B cell (primary cell): ENCODE measurements around the gene GPC3. TPM values are rescaled to one million over a fixed set of nuclear protein-coding genes. Genes with fewer than 3 reads are reported as not detected.

Experiments
- ATAC-seq: fragments of 200-7000 bp; cut with Tn5 transposase; one replicate; pipeline ENCODE4 v1.10.0; 2021; ENCODE audit warnings: low read depth, mild to moderate bottlenecking, moderate number of reproducible peaks, moderate library complexity
- CTCF ChIA-PET: fragments of 350-600 bp; sonication (Branson Sonifier 250); formaldehyde crosslinking; loops from one replicate; lab custom pipeline; 2021; ENCODE audit warnings: antibody characterized with exemption, inconsistent platforms; lab: Charles Lee
- POLR2A ChIA-PET: fragments of 350-600 bp; sonication (Branson Sonifier 250); formaldehyde crosslinking; loops from one replicate; lab custom pipeline; 2021; ENCODE audit warnings: antibody characterized with exemption; lab: Charles Lee
- DNase-seq: peaks from one replicate; pipeline ENCODE4 v3.0.0; 2013
- H2AFZ ChIP-seq: 2 replicates; pipeline ENCODE4 v1.6.1; 2012; ENCODE audit warnings: mild to moderate bottlenecking, low read depth, low read length; ENCODE audit not compliant: insufficient read depth, poor library complexity, severe bottlenecking
- H3K27ac ChIP-seq, 2 donors: 1 replicate in 1 of 2; 2 replicates in 1 of 2; pipeline ENCODE4 v1.5.1; 2012 to 2013; ENCODE audit warnings: low read length in 2 of 2, mild to moderate bottlenecking in 2 of 2, moderate library complexity in 1 of 2
- H3K27me3 ChIP-seq, 4 experiments: fragments of 200-600 bp in 1 of 4; sonication (generic) in 1 of 4; replicated peaks in 1 of 4; 1 replicate in 2 of 4; 2 replicates in 2 of 4; pipeline versions ENCODE4 v1.6.1 to v1.7.0; 2013 to 2016; ENCODE audit warnings: low read length in 3 of 4, mild to moderate bottlenecking in 2 of 4, mixed read lengths in 1 of 4, moderate library complexity in 1 of 4; ENCODE audit not compliant: insufficient read depth in 4 of 4, control insufficient read depth in 3 of 4; ENCODE audit errors: control extremely low read depth in 1 of 4
- H3K36me3 ChIP-seq, 2 experiments: replicated peaks in 1 of 2; 1 replicate in 1 of 2; 2 replicates in 1 of 2; pipeline versions ENCODE4 v1.6.1 to v1.7.1; 2013; ENCODE audit warnings: low read length in 1 of 2; ENCODE audit not compliant: insufficient read depth in 2 of 2, control insufficient read depth in 1 of 2; ENCODE audit errors: control extremely low read depth in 1 of 2, extremely low read depth in 1 of 2
- H3K4me1 ChIP-seq, 2 donors: fragments of 200-600 bp in 1 of 2; sonication (generic) in 1 of 2; 1 replicate in 1 of 2; 2 replicates in 1 of 2; pipeline versions ENCODE4 v1.5.1 to v1.6.1; 2013 to 2017; ENCODE audit warnings: low read length in 2 of 2; ENCODE audit not compliant: control insufficient read depth in 2 of 2, insufficient read depth in 2 of 2
- H3K4me2 ChIP-seq: replicated peaks from 2 replicates; pipeline ENCODE3; 2012; ENCODE audit warnings: mild to moderate bottlenecking, low read depth, low read length; ENCODE audit not compliant: poor library complexity, severe bottlenecking
- H3K4me3 ChIP-seq, 5 experiments: fragments of 200-600 bp in 1 of 5; sonication (generic) in 1 of 5; 1 replicate in 3 of 5; 2 replicates in 2 of 5; pipeline versions ENCODE4 v1.5.1 to v1.7.0; 2011 to 2016; ENCODE audit warnings: low read length in 4 of 5, mild to moderate bottlenecking in 4 of 5, low read depth in 2 of 5, control low read depth in 1 of 5, moderate library complexity in 1 of 5; ENCODE audit not compliant: insufficient read depth in 1 of 5; ENCODE audit errors: control extremely low read depth in 1 of 5, extremely low read depth in 1 of 5
- H3K79me2 ChIP-seq: fragments of 200-600 bp; sonication (generic); one replicate; pipeline ENCODE4 v1.6.0; 2016; ENCODE audit warnings: low read length; ENCODE audit not compliant: control insufficient read depth, insufficient read depth
- H3K9ac ChIP-seq: fragments of 200-600 bp; sonication (generic); 2 replicates; pipeline ENCODE4 v1.6.1; 2017; ENCODE audit warnings: mild to moderate bottlenecking, low read length, moderate library complexity
- H3K9me3 ChIP-seq, 3 donors: one replicate each; pipeline versions ENCODE4 v1.6.1 to v1.7.1; 2013; ENCODE audit warnings: low read length in 2 of 3; ENCODE audit not compliant: control insufficient read depth in 2 of 3, insufficient read depth in 1 of 3; ENCODE audit errors: control extremely low read depth in 1 of 3
- H4K20me1 ChIP-seq: 2 replicates; pipeline ENCODE4 v1.6.0; 2012; ENCODE audit warnings: mild to moderate bottlenecking, low read length; ENCODE audit not compliant: insufficient read depth, control insufficient read depth, poor library complexity, severe bottlenecking
- H3K27ac Mint-ChIP-seq: one replicate; pipeline ENCODE4 v1.8.0; 2021; ENCODE audit warnings: mixed read lengths
- H3K27me3 Mint-ChIP-seq: one replicate; pipeline ENCODE4 v1.8.0; 2021; ENCODE audit warnings: mixed read lengths
- H3K4me1 Mint-ChIP-seq: one replicate; pipeline ENCODE4 v1.8.0; 2021; ENCODE audit warnings: mixed read lengths
- H3K4me3 Mint-ChIP-seq: one replicate; pipeline ENCODE4 v1.8.0; 2021; ENCODE audit warnings: mixed read lengths
- H3K9me3 Mint-ChIP-seq: one replicate; pipeline ENCODE4 v1.8.0; 2022; ENCODE audit warnings: mixed read lengths; ENCODE audit not compliant: insufficient read depth
- CTCF ChIP-seq: fragments of 200-600 bp; IDR thresholded peaks from one replicate; pipeline ENCODE4 v1.8.0; 2022; ENCODE audit warnings: antibody characterized with exemption, mild to moderate bottlenecking
- EZH2 ChIP-seq: IDR thresholded peaks from 2 replicates; pipeline ENCODE4 v1.6.1; 2012; ENCODE audit warnings: borderline replicate concordance, low read depth, mild to moderate bottlenecking, moderate library complexity, low read length; ENCODE audit not compliant: insufficient read depth, poor library complexity, severe bottlenecking
- WGBS: methylation state at CpG from one replicate; pipeline ENCODE4 v1.1.5; 2013; ENCODE audit warnings: missing lambda C conversion rate; ENCODE audit not compliant: insufficient coverage; 5-methylcytosine and 5-hydroxymethylcytosine counted together
- intact Hi-C: fragments of 100-400 bp; cut with micrococcal nuclease; formaldehyde crosslinking; loops from one replicate; pipeline ENCODE4 v1.10.0; 2022
- polyA plus RNA-seq: library from polyadenylated mRNA; depleted of rRNA; stranded (reverse); fragments of >200 nt; gene quantifications from 2 replicates; pipeline ENCODE4 v1.2.3, GENCODE V29; 2012
- total RNA-seq, 2 donors: library from RNA; stranded (reverse); fragments of 120-200 nt in 1 of 2; gene quantifications; 1 replicate in 1 of 2; 2 replicates in 1 of 2; pipeline versions ENCODE4 v1.2.3 to v1.2.4, GENCODE V29; 2013 to 2022

GPC3 gene
- total and polyA plus RNA-seq, 2 donors (not counting 1 experiment from before 2014, with no cell fraction given) = not detected

DNA sequence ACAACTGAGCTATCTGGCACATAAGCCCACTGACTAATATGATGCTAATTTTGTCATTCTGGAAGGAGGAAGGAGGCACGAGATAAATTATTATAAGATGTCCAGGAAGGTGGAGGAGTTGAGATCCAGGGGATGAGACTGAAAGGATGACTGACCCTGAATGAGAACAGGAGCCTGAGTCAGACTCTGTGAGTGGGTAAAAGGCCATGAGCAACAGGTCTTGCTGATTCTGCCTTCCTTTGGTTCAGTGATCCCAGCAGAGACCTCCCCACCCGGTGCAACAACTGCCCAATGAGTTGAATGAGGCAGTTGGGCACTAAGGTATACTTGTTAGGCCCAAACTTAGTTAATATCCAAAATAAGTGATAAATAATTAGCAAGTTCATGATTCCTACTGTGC is 332.0 kb downstream of the GPC3 start:
- POLR2A ChIA-PET = no interaction called here
- Mint-ChIP-seq H3K9me3 (no peaks in the 10 kb centered on the region), H3K27ac (no peak overlapping the region), H3K27me3 (no peaks in the 10 kb centered on the region), H3K4me3 (no peak overlapping the region), H3K4me1 (no peaks in the 10 kb centered on the region)
- intact Hi-C loops = no loop called here
- Histone ChIP-seq H3K9me3 (no peaks in the 10 kb centered on the region), H3K79me2 (no peaks in the 10 kb centered on the region), H3K4me1 (no peaks in the 10 kb centered on the region), H3K4me2 (no peak overlapping the region), H3K36me3 (no peaks in the 10 kb centered on the region), H2AFZ (no peak overlapping the region), H3K27ac (no peak overlapping the region), H3K27me3 (no peaks in the 10 kb centered on the region), H3K9ac (no peak overlapping the region), H3K4me3 (no peak overlapping the region), H4K20me1 (no peaks in the 10 kb centered on the region)
- CTCF ChIA-PET = no interaction called here
- WGBS = no CpG with 5 or more reads among the region's 2 CpGs
- TF ChIP-seq CTCF = no peak
- TF ChIP-seq EZH2 = no peak
- DNase-seq = no peak
- ATAC-seq = no peak

GRCh38 chrX:133652185-133652584 is 333.2 kb downstream of the GPC3 start:
- intact Hi-C loops = no loop called here
- Mint-ChIP-seq H3K27me3 (no peaks in the 10 kb centered on the region), H3K9me3 (no peaks in the 10 kb centered on the region), H3K4me1 (no peaks in the 10 kb centered on the region), H3K27ac (no peak overlapping the region), H3K4me3 (no peak overlapping the region)
- Histone ChIP-seq H3K9ac (no peak overlapping the region), H4K20me1 (no peaks in the 10 kb centered on the region), H3K4me3 (no peak overlapping the region), H2AFZ (no peak overlapping the region), H3K36me3 (no peaks in the 10 kb centered on the region), H3K9me3 (no peaks in the 10 kb centered on the region), H3K79me2 (no peaks in the 10 kb centered on the region), H3K4me2 (no peak overlapping the region), H3K27me3 (no peaks in the 10 kb centered on the region), H3K27ac (no peak overlapping the region), H3K4me1 (no peaks in the 10 kb centered on the region)
- no CpG with 5 or more reads among the region's 1 CpG for WGBS
- no peak for ATAC-seq
- POLR2A ChIA-PET = no interaction called here
- CTCF ChIA-PET = no interaction called here
- DNase-seq = no peak
- no peak for TF ChIP-seq EZH2
- no peak for TF ChIP-seq CTCF
